Stomach smooth muscle (tissue), 2 donors: Measurements from ENCODE around the gene RNF4.
"Not testable (repeated sequence)": the region's sequence is repeated elsewhere in the genome, so short reads cannot be mapped to it uniquely, and the experiment has no call there.

Experiments
- H3K27ac ChIP-seq: one replicate; pipeline ENCODE4 v1.7.0; 2013; ENCODE audit warnings: mild to moderate bottlenecking, low read length, inconsistent platforms
- H3K27me3 ChIP-seq, 2 donors: one replicate each; pipeline ENCODE4 v1.7.0; 2013; ENCODE audit warnings: low read length in 2 of 2; ENCODE audit not compliant: insufficient read depth in 2 of 2, control insufficient read depth in 1 of 2
- H3K36me3 ChIP-seq, 2 donors: one replicate each; pipeline ENCODE4 v1.7.0; 2013; ENCODE audit warnings: low read length in 2 of 2; ENCODE audit not compliant: control insufficient read depth in 2 of 2, insufficient read depth in 2 of 2
- H3K4me1 ChIP-seq: one replicate; pipeline ENCODE4 v1.7.0; 2013; ENCODE audit warnings: low read length; ENCODE audit not compliant: control insufficient read depth, insufficient read depth
- H3K4me3 ChIP-seq, 2 donors: one replicate each; pipeline ENCODE4 v1.7.0; 2013; ENCODE audit warnings: low read length in 2 of 2
- H3K9ac ChIP-seq, 2 donors: one replicate each; pipeline ENCODE4 v1.7.0; 2013; ENCODE audit warnings: low read length in 2 of 2, mild to moderate bottlenecking in 1 of 2
- H3K9me3 ChIP-seq, 2 donors: one replicate each; pipeline ENCODE4 v1.7.0; 2013; ENCODE audit warnings: low read length in 2 of 2; ENCODE audit not compliant: control insufficient read depth in 2 of 2
- donor health status: healthy.
- donor health status: Pancreatic carcinoma.

The RNF4 gene

DNA sequence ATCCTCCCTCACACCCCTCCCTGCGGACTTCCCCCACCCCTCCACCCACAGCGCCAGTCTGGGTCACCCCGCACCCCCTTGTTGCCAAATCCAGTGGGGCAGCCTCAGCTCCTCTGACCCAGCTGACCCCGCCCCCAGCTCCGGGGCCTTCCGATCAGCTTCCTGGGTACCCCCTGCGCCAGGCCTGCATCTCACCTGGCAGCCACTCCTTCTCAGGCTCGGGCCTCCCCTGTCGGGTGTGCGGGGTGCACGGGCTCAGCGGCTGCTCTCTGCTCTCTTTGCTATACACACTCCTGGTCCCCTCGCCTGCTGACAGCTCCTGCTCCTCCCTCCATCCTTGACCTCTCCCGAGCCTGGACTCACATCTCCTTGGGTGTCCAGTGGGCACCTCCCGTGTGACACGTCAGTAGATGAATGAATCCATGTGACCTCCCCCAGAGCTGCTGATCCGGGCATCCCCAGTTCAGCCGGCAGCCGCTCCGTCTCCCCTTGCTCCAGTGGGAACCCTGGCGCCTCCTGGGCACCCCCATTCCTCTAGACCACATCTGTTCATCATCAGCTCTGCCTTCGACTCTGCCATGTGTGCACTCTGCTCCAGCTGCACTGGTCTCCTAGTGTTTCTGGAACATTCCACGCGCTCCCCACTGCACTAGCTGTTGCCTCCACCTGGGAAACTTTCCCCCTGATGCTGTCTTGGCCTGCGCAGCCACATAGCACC lies 40.3 kb upstream of the RNF4 start:
- Histone ChIP-seq H3K9me3 (no peaks in the 10 kb centered on the region), H3K4me3 (no peak overlapping the region), H3K4me1 (no peaks in the 10 kb centered on the region)

DNA sequence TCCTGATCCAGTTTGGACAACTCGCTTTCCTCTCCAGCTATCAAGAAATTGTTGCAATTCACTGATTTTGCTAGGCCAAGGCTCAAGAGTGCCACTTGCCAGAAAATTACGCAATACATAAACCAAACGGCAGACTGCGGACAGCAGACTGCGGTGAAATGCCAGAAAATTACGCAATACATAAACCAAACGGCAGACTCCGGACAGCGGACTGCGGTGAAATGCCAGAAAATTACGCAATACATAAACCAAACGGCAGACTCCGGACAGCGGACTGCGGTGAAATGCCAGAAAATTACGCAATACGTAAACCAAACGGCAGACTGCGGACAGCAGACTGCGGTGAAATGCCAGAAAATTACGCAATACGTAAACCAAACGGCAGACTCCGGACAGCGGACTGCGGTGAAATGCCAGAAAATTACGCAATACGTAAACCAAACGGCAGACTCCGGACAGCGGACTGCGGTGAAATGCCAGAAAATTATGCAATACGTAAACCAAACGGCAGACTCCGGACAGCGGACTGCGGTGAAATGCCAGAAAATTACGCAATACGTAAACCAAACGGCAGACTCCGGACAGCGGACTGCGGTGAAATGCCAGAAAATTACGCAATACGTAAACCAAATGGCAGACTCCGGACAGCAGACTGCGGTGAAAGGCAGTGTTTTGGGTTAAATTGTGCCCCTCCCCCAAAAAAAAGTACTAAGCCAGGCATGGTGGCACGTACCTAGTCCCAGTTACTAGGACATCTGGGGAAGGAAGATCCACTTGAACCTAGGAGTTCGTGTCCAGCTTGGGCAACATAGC lies 38.8 kb upstream of the RNF4 start:
- not testable (repeated sequence) for H3K27ac ChIP-seq, H3K4me1 ChIP-seq, H3K36me3 ChIP-seq, H3K9ac ChIP-seq, H3K27me3 ChIP-seq, H3K4me3 ChIP-seq, H3K9me3 ChIP-seq

More for the DNA sequence above, 40.3 kb upstream of the RNF4 start:
- Histone ChIP-seq H3K27me3 (peaks cover 2 to 5% of the 10 kb centered on the region in 2 donors), H3K27ac (no peak overlapping the region), H3K36me3 (no peaks in the 10 kb centered on the region), H3K9ac (no peak overlapping the region)

DNA sequence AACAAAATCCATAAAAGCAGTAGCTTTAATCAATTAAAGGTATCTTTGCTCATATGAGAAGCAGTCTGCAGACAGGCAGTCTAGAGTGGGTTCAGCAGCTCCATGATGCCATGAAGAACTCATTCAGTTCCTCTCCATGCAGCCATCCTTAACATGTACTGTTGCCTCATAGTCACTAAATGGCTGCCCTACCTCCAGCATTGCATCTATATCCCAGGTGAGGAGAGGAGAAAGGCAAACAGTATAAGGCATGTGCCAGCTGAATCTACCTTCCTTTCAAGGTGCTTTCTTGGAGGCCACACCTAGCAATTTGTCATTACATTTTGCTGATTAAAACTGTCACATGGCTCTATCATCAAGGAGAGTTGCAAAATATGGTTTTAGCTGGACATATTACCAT lies 36.9 kb upstream of the RNF4 start:
- Histone ChIP-seq H3K27me3 (peaks cover 2% of the 10 kb centered on the region in 2 donors), H3K9ac (no peak overlapping the region), H3K9me3 (no peaks in the 10 kb centered on the region)

DNA sequence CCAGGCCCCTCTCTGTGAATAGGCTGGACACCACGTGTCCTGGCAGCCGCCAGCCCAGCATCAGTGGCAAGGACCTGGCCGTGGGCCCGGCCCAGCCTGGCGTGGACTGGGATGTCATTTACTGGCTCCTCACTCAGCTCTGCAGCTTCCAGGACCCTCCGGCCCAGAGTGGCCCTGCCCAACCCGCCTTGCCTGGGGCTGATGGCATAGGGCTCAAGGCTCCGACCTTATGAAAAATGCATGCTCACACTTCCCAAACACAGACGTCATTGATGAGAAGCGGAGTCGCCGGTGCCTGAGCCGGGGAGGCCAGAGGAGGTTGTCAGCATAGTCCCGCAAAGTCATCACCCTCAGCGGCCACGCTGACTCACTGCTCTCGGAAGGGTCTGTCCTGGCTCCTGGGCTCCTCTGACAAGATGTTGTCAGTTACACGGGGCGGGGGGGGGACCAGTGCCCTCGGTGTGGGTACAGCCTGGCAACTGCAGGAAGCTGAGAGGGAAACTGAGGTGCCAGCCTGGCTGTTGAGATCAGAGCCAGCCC lies 35.8 kb upstream of the RNF4 start:
- Histone ChIP-seq H3K27ac (no peak overlapping the region), H3K27me3 (peaks cover 0 to 2% of the 10 kb centered on the region in 2 donors), H3K9ac (no peak overlapping the region), H3K4me3 (no peak overlapping the region), H3K9me3 (no peaks in the 10 kb centered on the region), H3K4me1 (no peaks in the 10 kb centered on the region), H3K36me3 (no peaks in the 10 kb centered on the region)

More for the DNA sequence above, 36.9 kb upstream of the RNF4 start:
- Histone ChIP-seq H3K4me3 (no peak overlapping the region), H3K27ac (no peak overlapping the region), H3K36me3 (no peaks in the 10 kb centered on the region), H3K4me1 (no peaks in the 10 kb centered on the region)

DNA sequence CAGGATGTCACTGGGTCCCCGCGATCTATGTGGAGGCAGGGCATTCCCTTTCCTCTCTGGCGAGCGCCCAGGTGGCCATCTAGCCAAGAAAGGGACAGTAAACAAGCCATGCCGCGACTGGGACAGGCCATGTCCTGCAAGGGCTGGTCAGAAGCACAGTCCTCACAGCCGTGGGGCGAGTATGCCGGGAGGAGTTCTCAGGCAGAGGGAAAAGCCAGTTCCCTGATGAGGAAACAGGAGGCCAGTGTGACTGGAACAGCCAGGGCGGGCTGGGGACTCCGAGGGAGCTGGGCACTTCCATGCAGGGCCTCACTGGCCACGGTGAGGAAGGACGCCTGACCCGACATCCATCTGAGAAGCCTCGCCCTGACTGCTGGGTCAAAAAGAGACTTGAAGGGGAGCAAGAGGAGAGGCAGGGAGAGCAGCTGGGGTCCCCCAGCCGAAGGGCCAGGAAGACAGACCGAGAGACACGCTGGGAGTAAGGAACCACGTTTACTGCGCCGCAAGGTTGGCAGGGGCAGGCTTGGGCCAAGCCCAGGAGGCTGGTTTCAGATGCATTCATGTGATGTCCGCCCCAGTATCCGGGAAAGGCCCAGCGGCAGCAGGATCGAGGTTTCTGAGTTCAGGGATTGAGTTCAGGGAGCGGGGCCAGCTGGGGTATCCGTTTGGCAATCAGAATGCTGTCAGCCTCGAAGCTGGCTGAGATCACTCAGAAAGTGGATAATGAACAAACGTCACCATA lies 35.1 kb upstream of the RNF4 start:
- H3K27me3 ChIP-seq = peaks cover 0 to 2% of the 10 kb centered on the region in 2 donors
- H3K27ac ChIP-seq = no peak overlapping the region
- no peak overlapping the region for H3K4me3 ChIP-seq
- H3K9me3 ChIP-seq = no peaks in the 10 kb centered on the region
- no peak overlapping the region for H3K9ac ChIP-seq
- H3K4me1 ChIP-seq = no peaks in the 10 kb centered on the region
- no peaks in the 10 kb centered on the region for H3K36me3 ChIP-seq

DNA sequence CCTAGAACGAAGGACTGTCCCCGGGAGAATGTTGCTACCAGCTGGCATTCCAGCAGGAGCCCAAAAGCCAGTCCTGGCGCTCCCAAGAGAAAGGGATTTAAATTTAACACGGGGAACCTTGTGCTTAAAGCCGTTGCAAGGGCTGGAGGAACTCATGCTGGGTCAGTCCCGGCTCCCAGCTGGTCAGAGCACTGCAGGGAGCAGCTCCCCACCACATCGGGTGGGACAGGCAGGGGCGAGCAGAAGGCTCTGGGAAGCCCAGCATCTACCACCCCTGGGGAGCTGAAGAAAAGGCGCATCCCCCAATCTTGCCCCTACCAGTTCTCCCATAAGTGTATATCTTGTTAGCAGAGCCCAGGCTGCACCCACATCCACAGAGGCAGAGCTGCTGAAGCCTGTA lies 34.5 kb upstream of the RNF4 start:
- Histone ChIP-seq H3K27me3 (peaks cover 0 to 2% of the 10 kb centered on the region in 2 donors), H3K9me3 (no peaks in the 10 kb centered on the region), H3K9ac (no peak overlapping the region), H3K36me3 (no peaks in the 10 kb centered on the region), H3K4me1 (no peaks in the 10 kb centered on the region), H3K4me3 (no peak overlapping the region), H3K27ac (no peak overlapping the region)

DNA sequence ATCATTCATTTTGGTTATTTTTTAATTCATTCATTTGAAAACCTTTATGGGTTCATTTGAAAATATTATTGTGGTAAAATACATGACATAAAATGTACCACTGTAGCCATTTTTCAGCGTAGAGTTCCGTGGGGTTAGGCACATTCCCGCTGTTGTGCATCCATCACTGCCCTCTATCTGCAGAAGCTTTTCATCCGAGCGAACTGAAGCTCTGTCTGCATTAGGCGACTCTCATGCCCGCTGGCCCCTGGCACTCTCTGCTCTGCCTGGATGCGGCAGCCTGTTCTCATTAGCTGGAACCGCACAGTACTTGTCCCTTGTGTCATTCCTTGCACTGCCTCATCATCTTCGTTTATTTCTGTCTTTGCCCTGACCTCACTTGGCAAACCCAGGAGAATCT lies 32.6 kb upstream of the RNF4 start:
- H3K27ac ChIP-seq = no peak overlapping the region
- H3K27me3 ChIP-seq = peaks cover 0 to 2% of the 10 kb centered on the region in 2 donors
- H3K4me3 ChIP-seq = no peak overlapping the region
- H3K4me1 ChIP-seq = no peaks in the 10 kb centered on the region
- H3K9me3 ChIP-seq = no peaks in the 10 kb centered on the region
- no peak overlapping the region for H3K9ac ChIP-seq
- H3K36me3 ChIP-seq = no peaks in the 10 kb centered on the region

DNA sequence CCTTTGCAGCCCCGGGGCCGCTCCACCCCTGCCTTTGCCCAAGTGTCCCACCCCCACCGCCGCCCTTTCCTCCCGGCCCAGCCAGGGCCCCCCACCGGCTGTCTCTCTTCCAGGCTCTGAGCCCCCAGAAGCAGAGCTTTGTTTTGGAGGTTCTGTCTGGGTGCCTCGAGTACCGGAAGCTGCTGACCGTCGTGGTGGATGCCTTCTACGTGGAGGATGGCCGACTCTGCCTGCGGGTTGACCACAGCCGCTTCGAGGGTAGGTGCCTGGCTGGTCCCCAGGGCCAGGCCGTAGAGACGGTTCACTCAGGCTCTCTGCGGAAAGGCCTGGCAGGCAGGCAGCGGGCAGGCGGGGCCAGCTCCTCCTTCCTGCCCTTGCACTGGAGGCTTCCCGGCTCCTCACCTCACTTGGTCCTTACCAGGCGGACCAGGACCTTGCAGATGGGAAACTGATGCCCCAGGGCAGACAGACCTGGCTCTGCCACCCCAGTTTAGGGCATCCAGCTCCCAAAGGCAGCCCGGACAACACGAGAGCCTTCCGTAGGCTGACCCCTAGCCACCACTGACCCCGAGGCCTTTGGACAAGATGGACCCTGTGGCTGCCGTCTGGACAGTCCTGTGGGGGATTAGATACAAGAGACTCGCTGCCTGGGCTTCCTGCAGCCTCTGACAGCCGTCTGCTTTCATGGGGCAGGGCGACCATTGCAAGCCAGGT lies 32.0 kb upstream of the RNF4 start:
- Histone ChIP-seq H3K4me3 (no peak overlapping the region), H3K27me3 (peaks cover 0 to 5% of the 10 kb centered on the region in 2 donors), H3K27ac (no peak overlapping the region), H3K36me3 (no peaks in the 10 kb centered on the region), H3K9ac (no peak overlapping the region), H3K4me1 (no peaks in the 10 kb centered on the region), H3K9me3 (no peaks in the 10 kb centered on the region)

DNA sequence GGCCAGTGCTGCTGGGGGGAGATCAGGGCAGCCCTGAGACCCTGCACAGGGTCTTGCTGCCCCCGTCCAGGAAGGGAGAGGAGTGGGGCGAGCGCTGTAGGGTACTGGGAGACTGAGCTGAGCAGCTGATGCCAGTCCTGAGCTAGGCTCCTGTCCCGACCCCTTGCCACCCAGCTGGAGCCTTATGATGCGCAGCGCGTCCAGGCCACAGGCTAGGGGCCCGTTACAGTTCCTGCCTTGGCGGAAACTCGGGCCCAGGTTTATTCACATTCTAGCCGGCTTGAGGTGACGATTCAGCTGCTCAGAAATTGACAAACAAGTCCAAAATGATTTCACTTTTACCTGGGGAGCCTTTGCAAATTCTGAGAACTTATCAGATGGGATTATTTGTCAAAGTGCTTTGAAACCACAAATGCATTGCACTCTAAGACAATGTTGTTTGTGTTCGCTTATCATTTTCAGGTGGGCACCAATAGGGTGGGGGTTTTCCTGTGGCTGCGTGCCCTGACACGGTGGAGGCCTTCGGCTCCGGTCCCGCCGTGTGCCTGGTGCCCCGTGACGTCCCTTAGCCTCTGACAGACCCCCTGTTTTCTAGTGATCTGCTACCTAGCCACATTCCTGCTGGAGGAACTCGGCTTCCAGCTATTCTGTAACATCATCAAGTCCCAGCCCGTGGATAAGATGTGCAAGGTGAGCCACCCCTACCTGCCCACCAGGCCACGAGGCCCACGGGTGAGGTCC lies 31.3 kb upstream of the RNF4 start:
- no peaks in the 10 kb centered on the region for H3K9me3 ChIP-seq
- H3K9ac ChIP-seq = no peak overlapping the region
- H3K27ac ChIP-seq = no peak overlapping the region
- H3K36me3 ChIP-seq = no peaks in the 10 kb centered on the region
- no peaks in the 10 kb centered on the region for H3K4me1 ChIP-seq
- no peak overlapping the region for H3K4me3 ChIP-seq
- H3K27me3 ChIP-seq = peaks cover 0 to 5% of the 10 kb centered on the region in 2 donors
